Peyer's patch (tissue), 4 donors: ENCODE measurements around the gene SPDEF. TPM values are rescaled to one million over a fixed set of nuclear protein-coding genes. Genes with fewer than 3 reads are reported as not detected.

Source experiments
- DNase-seq, 3 donors: peaks; one replicate each; pipeline ENCODE4 v3.0.0-alpha.2; 2017 to 2019
- H3K27ac ChIP-seq, 4 donors: fragments of 200-600 bp; sonication (generic); one replicate each; pipeline ENCODE4 v1.5.1; 2016 to 2019
- H3K27me3 ChIP-seq, 2 donors: fragments of 200-600 bp; sonication (generic); one replicate each; pipeline ENCODE4 v1.5.1; 2019
- H3K36me3 ChIP-seq, 3 donors: fragments of 200-600 bp; sonication (generic); one replicate each; pipeline ENCODE4 v1.5.1; 2016 to 2019
- H3K4me1 ChIP-seq, 4 donors: fragments of 200-600 bp; sonication (generic); one replicate each; pipeline ENCODE4 v1.5.1; 2016 to 2019
- H3K4me3 ChIP-seq, 4 donors: fragments of 200-600 bp; sonication (generic); 1 replicate in 3 of 4; 2 replicates in 1 of 4; pipeline ENCODE4 v1.5.1; 2016 to 2019; ENCODE audit warnings: mild to moderate bottlenecking in 1 of 4
- H3K9me3 ChIP-seq, 4 donors: fragments of 200-600 bp; sonication (generic); one replicate each; pipeline ENCODE4 v1.5.1; 2016 to 2019; ENCODE audit warnings: mild to moderate bottlenecking in 1 of 4
- POLR2A ChIP-seq, 2 donors: fragments of 450-650 bp; IDR thresholded peaks; one replicate each; pipeline ENCODE4 v1.5.1; 2017; ENCODE audit warnings: antibody characterized with exemption in 2 of 2, mild to moderate bottlenecking in 2 of 2, moderate library complexity in 2 of 2
- total RNA-seq, 4 donors: library from RNA; depleted of rRNA; stranded (reverse); fragments of >200 nt; gene quantifications; one replicate each; pipeline ENCODE4 v1.1.0, GENCODE V29; 2016
- TF ChIP-seq, protein P1 (sequence below), 6 experiments: fragments of 450-650 bp in 4 of 6; fragments of 200-600 bp in 2 of 6; sonication (generic) in 1 of 6; IDR thresholded peaks; one replicate each; pipeline ENCODE4 v1.5.1; 2017 to 2019; ENCODE audit warnings: antibody characterized with exemption in 6 of 6, mild to moderate bottlenecking in 3 of 6, moderate library complexity in 1 of 6

SPDEF gene
- total RNA-seq, 4 donors from 2014 or later, result 29.7 to 58.7 (median 39.0) TPM

DNA sequence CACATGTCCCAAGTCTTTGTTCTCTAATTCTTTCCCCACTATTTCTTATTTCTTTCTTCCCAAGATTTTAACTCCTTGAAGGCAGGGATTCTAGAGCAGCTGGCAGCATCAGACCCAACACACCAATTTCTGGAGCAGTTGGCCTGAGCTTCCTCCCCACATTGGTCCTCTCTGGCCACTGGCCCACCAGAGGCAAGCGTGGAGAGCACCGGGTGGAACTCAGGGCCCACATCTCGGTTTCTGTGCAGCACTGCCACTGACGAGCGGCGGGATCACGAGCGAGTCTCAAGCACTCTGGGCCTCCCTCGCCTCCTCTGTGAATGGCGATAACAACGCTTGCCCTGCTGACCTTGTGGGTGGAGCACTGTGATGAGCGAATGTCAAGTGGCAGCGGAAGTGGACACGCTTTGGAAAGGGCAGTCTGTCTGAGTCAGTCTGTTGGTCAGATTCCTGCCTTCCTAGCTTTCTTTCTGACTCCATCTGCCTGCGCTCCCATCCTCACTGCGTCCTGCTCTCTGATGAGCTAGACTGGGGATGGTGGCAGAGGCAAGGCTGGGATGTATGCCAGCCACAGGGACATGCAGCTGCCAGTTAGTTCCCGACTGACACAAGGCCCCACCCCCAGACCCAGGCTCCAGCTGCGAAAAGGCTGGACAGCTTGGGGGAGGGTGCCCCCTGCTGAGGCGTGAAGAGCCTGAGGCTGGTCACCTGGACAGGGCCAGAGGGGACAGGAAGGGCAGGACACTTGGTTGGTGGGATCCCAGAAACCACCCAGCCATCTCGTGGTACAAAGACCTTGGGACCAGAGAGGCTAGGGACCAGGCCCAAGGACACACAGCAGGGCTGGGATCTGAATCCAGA, 4.5 kb upstream of the SPDEF start:
- no peaks in the 10 kb centered on the region for H3K27me3 ChIP-seq
- no peak overlapping the region for H3K27ac ChIP-seq
- H3K36me3 ChIP-seq, result no peaks in the 10 kb centered on the region
- H3K9me3 ChIP-seq, result no peaks in the 10 kb centered on the region
- TF ChIP-seq POLR2A (IDR thresholded peaks at IDR 0.05), result no peak
- TF ChIP-seq, protein P1, sequence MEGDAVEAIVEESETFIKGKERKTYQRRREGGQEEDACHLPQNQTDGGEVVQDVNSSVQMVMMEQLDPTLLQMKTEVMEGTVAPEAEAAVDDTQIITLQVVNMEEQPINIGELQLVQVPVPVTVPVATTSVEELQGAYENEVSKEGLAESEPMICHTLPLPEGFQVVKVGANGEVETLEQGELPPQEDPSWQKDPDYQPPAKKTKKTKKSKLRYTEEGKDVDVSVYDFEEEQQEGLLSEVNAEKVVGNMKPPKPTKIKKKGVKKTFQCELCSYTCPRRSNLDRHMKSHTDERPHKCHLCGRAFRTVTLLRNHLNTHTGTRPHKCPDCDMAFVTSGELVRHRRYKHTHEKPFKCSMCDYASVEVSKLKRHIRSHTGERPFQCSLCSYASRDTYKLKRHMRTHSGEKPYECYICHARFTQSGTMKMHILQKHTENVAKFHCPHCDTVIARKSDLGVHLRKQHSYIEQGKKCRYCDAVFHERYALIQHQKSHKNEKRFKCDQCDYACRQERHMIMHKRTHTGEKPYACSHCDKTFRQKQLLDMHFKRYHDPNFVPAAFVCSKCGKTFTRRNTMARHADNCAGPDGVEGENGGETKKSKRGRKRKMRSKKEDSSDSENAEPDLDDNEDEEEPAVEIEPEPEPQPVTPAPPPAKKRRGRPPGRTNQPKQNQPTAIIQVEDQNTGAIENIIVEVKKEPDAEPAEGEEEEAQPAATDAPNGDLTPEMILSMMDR (IDR thresholded peaks at IDR 0.05), result no peak
- no peaks in the 10 kb centered on the region for H3K4me1 ChIP-seq
- DNase-seq, result no peak
- no peak overlapping the region for H3K4me3 ChIP-seq

DNA sequence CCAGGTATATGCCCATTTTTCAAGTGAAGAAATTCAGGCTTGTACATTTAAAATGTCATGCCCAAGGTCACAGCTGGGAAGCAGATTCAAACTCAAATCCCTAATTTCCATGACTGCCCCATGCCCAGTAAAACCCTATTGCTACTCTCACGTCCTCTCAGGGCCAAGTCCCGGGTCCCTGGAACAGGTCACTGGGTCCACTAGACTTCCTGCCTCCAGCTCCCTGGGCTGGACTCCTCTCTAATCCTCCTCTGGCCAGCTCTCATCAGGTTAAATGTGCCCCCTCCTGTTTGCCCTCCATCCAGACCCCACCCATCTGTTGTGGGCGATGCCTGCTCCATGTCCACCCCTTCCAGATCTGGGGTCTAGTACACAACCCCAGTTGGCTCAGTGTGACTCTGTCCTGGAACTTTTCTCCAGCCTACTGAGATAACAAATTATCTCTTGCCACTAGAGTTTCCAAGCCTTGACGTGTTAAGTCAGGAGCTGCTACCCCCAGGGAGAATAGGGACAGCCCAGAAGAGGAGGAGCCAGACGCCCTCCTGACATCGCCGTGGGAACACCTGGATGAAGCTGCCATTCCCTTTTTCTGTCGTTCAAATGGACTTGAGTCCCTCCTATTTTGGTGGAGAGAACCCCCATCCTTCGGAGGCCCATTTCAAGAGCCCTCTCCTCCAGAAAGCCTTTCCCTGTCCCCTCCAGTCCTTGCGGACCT, 3.7 kb upstream of the SPDEF start:
- no peaks in the 10 kb centered on the region for H3K9me3 ChIP-seq
- TF ChIP-seq, protein P1 (IDR thresholded peaks at IDR 0.05), result no peak
- no peak for TF ChIP-seq POLR2A (IDR thresholded peaks at IDR 0.05)
- no peak for DNase-seq
- H3K27ac ChIP-seq, result no peak overlapping the region
- H3K27me3 ChIP-seq, result no peaks in the 10 kb centered on the region
- H3K36me3 ChIP-seq, result no peaks in the 10 kb centered on the region
- H3K4me1 ChIP-seq, result no peaks in the 10 kb centered on the region
- H3K4me3 ChIP-seq, result no peak overlapping the region

DNA sequence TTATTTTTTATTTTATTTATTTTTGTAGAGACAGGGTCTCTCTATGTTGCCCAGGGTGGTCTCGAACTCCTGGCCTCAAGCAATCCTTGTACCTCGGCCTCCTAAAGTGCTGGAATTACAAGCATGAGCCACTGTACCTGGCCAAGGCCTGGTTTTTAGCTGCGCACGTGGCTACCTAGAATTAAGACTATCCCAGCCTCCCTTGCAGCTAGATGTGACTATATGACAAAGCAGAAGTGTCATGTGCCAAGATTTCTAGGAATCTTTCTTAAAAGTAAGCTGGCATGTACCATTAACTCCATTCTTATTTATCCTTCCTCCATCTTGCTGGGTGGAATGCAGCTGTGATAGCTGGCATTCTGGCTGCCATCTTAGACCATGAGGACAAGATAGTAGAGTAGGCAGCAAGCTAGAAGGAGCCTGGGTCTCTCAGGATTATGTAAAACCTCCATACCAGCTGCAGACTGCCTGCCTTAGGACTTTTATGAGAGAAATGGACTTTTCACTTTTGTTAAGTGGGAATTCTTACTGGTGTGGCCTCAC, 2.1 kb upstream of the SPDEF start:
- Histone ChIP-seq H3K27ac (no peak overlapping the region), H3K27me3 (no peaks in the 10 kb centered on the region), H3K4me1 (no peaks in the 10 kb centered on the region), H3K9me3 (no peaks in the 10 kb centered on the region), H3K4me3 (no peak overlapping the region), H3K36me3 (no peaks in the 10 kb centered on the region)
- DNase-seq, result no peak
- TF ChIP-seq, protein P1 (IDR thresholded peaks at IDR 0.05), result no peak
- TF ChIP-seq POLR2A (IDR thresholded peaks at IDR 0.05), result no peak

DNA sequence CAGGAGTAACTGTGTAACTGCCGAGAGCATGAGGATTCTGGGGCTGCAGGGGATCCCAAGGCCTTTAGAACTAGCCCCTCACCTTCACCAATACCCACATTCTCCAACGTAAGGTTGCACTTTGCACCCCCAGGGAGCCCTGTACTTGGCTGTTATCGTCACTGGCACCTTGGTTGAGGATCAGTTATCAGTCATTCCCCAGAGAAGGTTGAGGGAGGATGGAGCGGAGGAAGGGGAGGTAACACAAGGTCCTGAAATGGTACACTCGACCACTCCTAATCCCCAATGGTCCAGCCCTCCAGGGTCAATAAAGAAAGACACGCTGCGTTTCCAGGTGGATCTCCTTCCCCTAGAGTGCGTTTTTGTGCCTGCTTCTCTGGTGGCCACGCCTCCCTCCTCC, 1.1 kb upstream of the SPDEF start:
- DNase-seq, result no peak
- Histone ChIP-seq H3K9me3 (no peaks in the 10 kb centered on the region), H3K27ac (no peak overlapping the region), H3K4me3 (no peak overlapping the region), H3K27me3 (no peaks in the 10 kb centered on the region), H3K36me3 (no peaks in the 10 kb centered on the region), H3K4me1 (no peaks in the 10 kb centered on the region)
- no peak for TF ChIP-seq POLR2A (IDR thresholded peaks at IDR 0.05)

DNA sequence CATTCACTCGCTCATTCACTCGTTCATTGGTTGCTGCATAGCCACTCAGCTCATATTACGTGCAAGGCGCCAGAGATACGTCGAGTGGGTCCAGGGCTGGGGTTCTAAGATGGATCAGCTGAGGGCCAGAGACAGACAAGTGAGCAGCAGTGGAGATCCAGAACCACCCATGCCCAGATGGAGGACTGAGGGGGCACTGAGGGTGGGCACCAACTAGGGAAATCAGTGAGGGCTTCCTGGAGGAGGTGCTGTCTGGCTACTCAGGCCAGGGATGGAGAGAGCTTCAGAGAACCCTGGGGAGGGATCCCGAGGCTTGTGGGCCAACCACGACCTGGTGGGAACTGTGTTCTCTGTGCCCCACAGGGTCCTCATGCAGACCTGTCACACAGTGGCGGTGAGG, 364 bp upstream of the SPDEF start:
- TF ChIP-seq, protein P1 (IDR thresholded peaks at IDR 0.05), result no peak
- no peak for TF ChIP-seq POLR2A (IDR thresholded peaks at IDR 0.05)
- no peak for DNase-seq
- H3K36me3 ChIP-seq, result no peaks in the 10 kb centered on the region

DNA sequence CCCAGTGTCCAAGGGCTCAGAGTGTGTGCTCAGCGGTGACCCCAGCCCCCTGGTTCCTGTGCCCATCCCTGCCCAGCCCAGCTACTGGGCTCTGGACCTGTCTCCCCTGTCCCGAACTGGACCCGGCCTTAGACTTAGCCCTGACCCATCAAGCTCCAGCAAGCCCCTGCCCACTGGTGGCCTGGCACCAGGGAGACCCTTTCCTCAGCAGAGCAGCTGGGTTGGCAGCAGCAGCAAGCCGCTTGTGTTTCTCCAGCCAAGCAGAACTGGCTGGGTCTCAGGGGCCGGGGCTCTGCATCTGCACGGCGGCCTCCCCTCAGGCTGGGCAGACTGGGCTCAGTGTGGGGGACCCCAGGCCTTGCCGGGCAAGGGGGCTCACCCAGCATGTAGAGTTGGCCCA, 801 bp downstream of the SPDEF start:
- H3K27ac ChIP-seq, result peak overlapping the region in 3 of 4 donors; percentile 27 to 52 (median 44)
- H3K36me3 ChIP-seq, result no peaks in the 10 kb centered on the region
- peak overlapping the region in 2 of 4 donors; percentile 32 to 37 for H3K4me3 ChIP-seq
- H3K27me3 ChIP-seq, result no peaks in the 10 kb centered on the region
- DNase-seq, result no peak
- H3K4me1 ChIP-seq, result no peaks in the 10 kb centered on the region
- no peak for TF ChIP-seq POLR2A (IDR thresholded peaks at IDR 0.05)
- TF ChIP-seq, protein P1 (IDR thresholded peaks at IDR 0.05), result no peak
- no peaks in the 10 kb centered on the region for H3K9me3 ChIP-seq

More for the DNA sequence above, 364 bp upstream of the SPDEF start:
- Histone ChIP-seq H3K27me3 (no peaks in the 10 kb centered on the region), H3K27ac (no peak overlapping the region), H3K4me1 (no peaks in the 10 kb centered on the region), H3K9me3 (no peaks in the 10 kb centered on the region), H3K4me3 (no peak overlapping the region)
